ENCODE measurements around the gene ZNF232.
"Not testable (repeated sequence)": the region's sequence is repeated elsewhere in the genome, so short reads cannot be mapped to it uniquely, and the experiment has no call there.

ZNF232 gene

DNA sequence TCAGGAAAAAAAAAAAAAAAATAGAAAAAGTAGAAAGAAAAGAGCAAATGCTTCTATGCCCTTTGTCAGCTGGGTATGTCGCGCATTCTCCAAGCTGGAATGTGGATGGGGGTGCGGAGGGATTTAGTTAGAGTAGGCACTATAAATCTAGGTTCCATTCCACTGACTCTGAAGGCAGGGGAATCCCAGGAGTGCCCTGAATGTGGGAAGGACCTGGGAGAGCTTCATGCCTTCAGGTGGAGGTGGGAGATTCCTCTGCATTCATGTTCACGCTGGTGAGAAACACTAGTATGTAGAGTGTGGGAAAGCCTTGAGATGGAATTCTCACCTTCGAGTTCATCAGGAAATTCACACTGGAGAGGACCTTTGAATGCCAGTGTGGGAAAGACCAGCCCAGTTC lies 12.4 kb downstream of the ZNF232 start:
- no peak for DNase-seq

DNA sequence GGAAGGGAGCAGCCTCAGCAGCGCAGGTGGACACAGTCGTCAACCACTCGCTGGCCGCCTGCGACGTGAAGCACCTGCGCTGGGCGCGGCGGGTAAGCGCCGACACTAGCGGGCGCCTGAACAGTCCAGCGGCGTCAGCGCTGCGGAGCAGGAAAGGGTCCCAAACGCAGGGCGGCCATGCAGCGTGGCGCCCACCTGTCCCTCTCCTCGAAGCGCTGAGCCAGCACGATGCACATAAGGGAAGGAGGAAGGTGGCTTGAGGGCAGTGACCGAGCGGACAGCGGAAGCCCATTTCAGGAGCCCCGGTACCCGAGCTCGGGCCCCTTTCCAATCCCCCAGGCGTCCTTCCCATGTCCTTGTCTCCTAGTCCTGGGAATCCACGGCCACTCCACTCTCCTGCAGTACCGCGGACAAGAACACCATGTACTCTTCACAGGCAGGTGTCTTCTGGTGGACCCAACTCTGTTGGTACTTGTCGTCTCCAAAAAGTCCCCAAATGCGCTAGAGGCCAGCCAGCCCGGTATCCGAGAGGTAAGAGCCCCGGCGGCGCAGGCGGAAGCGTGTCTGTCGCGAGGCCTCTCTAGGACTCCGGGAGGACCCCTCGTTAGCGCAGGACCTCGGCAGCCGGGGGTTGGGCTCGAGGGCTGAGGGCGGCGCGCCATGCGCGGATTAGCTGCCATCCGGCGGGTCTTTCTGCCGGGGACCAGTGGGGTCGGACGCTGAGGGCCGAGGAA lies 14.4 kb downstream of the ZNF232 start:
- peak in 25 of 56 donors; percentile 2 to 55 (median 10) for DNase-seq

DNA sequence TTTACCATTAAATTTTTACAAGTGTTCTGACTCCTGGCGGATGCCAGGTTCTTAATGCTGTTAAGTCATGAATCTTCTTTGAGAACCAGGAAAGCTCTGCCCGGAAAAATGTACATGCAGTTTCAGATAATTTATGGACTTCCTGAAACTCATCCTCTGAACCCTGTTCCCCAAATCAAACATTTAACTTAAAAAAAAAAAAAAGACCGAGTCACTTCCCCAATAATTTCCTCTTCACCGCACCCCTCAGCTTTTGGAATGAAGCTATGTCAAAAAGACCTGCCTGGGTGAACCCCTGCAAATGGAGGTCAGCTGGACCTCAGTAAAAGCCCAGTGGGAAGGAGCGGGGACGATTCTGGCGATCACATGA lies 15.0 kb downstream of the ZNF232 start:
- no peak for DNase-seq

DNA sequence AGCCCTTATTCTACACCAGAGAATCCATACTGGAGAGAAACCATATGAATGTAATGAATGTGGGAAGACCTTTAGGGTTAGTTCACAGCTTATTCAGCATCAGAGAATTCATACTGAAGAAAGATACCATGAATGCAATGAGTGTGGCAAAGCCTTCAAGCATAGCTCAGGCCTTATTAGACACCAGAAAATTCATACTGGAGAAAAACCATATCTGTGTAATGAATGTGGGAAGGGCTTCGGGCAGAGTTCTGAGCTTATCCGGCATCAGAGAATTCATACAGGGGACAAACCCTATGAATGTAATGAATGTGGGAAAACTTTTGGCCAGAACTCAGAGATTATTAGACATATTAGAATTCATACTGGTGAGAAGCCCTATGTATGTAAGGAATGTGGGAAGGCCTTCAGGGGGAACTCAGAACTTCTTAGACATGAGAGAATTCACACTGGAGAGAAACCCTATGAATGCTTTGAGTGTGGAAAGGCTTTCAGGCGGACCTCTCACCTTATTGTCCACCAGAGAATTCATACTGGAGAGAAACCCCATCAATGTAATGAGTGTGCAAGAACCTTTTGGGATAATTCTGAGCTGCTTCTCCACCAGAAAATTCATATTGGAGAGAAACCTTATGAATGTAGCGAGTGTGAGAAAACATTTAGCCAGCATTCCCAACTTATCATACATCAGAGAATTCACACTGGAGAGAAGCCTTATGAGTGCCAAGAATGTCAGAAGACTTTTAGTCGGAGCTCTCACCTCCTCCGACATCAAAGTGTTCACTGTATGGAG lies 19.3 kb downstream of the ZNF232 start:
- DNase-seq = no peak

DNA sequence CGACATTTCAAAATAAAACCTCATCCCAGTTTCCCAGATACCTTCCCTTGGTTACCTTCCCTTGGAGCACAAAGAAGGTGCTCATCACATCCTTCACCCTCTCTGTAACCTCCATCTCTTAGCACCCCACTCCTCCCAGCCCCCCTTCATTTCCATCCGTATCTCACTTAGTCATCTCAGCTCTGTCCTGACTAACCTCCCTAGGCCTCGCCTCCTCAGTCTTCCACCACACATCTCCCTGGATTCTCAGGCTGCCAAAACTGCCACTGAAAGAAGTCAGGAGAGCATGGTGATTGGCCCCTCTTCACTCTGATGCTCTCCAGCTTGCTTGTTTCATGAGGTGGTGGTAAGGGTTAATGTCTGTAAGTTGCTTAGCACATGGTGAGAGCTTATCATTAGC lies 31.1 kb downstream of the ZNF232 start:
- no peak for DNase-seq

DNA sequence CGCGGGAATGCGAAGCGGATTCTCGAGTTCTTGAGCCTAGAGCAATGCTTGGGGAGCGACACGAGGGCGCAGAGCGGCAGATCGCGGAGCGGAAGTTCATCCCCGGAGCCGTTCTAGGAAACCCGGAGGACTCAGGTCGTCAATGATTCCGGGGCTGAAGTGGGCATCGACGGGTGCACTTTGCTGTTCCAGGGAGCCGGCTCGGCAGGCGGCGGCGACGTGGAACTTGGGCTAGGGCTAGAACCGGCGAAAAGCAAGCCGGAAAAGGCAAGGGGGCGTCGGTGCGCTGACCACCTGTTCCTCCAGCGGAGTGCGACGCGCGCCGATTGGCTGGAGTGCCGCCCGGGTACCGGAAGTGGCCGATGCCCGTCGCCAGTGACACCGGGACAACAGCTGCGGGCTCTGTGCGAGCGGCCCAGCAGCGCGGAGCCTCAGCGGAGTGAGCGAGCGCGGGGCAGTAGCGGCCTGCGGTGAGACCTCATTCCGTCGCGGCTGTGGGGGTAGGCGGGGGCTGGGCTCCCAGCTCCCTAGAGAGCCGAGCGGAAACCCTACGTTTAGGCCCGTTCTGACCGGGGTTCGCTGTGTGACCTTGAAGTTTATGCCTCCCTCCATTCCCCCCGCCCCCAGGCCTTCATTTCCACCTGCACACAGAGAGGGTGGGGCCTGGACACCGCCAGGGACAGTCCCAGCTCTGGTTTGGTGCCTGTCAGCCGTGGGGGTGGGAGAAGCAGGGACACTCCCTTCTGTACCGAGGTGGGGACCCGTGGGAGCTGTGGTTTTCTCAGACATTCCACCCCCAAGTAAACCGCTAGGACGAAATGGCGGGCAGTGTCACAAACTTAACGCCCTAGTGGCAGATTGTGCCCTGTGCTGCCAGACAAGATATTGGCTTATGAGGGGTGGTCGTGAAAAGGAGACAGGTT lies 33.3 kb downstream of the ZNF232 start, which contains the start of gene ZFP3:
TSS of gene ZFP3 (plus strand) at position 362 of the 923 bp plus-strand sequence. CDS start 13,038 bp downstream, outside the sequence.
- peak; percentile 45 to 93 (median 82) for DNase-seq

DNA sequence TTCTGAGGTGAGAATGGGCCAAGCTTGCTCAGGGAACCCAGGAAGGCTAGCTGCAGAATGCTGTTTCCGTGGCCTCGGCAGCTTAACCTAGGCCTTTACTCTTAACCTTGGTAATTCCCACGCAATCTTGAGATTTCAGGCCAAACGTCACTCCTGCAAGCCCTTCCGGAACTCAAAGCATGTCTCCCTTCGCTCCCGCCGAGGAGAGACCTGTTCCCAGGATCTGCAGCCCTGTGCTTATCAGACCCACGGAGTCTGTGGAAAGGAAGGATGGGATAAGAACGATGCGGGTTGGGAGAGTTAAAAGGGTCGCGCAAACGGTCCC lies 33.9 kb downstream of the ZNF232 start:
- DNase-seq = no peak

DNA sequence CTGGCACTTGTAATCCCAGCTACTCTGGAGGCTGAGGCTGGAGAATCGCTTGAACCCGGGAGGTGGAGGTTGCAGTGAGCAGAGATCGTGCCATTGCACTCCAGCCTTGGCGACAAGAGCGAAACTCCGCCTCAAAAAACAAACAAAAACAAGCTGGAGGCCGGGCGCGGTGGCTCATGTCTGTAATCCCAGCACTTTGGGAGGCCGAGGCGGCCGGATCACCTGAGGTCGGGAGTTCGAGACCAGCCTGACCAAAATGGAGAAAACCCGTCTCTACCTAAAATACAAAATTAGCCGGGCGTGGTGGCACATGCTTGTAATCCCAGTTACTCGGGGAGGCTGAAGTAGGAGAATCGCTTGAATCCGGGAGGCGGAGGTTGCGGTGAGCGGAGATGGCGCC lies 34.4 kb downstream of the ZNF232 start:
- not testable (repeated sequence) for DNase-seq

DNA sequence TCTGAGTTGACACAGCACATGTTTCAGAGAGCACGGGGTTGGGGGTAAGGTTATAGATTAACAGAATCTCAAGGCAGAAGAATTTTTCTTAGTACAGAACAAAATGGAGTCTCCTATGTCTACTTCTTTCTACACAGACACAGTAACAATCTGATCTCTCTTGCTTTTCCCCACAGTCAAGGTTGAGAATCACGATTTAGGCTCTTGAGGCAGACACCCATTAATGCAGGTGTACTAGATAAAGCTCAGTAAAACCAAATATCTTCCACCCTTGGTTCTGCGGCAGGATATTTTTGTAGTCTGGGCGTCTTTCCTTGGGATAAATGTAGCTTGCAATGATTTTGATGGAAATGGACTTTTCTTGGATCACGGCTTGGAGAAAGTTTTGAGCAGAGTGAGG lies 36.2 kb downstream of the ZNF232 start:
- not testable (repeated sequence) for DNase-seq

DNA sequence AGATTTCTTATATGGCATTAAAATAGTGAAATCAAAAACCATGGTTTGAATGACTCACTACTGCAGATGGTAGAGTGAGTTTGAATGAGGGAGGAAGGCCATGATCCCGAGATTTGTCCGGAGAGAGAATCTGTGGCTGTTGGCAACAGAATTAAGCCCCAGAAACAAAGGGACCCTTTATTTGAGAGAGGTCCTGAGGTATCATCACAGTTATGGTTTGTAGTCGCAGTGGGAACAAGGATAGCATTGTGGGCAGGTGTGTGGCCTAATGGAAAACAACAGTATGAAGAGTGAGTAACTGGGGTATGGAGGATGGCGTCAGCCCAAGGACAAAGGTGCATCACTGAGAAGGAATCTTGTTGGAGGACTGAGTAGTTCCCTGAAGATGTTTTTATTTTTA lies 42.0 kb downstream of the ZNF232 start:
- no peak for DNase-seq

DNA sequence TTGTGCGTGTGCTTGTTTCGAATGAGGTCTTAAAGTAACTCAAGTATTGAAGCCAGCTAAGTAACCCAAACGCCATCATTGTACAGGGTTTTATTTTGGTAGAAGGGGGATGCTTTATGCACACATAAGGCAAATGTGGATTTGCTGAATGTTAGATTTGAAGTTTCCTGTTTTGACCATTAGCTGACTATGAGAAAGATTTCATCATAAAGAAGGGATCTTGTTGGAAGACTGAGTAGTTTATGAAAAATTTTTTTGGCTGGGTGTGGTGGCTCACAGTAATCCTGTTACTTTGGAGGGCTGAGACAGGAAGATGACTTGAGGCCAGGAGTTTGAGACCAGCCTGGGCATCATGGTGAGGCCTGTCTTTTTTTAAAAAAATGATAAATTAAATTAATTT lies 43.4 kb downstream of the ZNF232 start:
- DNase-seq = no peak

DNA sequence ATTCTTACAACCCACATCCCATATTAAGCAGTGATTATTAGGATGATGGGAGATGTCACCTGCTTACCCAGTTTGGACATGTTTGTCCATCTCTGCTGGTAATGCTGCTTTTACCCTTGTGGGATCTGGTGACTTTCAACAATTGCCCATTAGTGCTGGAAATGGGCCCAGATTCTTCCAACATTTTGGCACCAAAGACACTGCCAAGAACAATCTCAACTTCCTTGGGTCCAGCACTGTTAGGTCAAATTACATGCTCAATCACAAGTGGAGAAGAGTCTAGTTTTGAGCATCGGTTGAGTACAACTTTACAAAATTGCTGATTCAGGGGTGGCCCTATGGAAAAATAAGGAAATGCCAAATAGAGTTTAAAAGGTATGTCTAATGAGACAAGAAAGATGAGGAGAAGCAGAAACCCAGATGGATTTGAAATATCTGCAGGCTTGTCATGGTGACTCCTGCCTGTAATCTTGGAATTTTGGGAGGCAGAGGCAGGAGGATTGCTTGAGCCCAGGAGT lies 46.4 kb downstream of the ZNF232 start:
- DNase-seq = no peak
